Tibial artery (tissue), 4 donors: ENCODE measurements around the gene CHRNA9.

Source experiments
- DNase-seq, 2 donors: peaks; one replicate each; pipeline ENCODE4 v3.0.0-alpha.2; 2019
- H3K27ac ChIP-seq, 2 donors: fragments of 200-600 bp; sonication (generic) in 1 of 2; 1 replicate in 1 of 2; 2 replicates in 1 of 2; pipeline ENCODE4 v1.5.1; 2018 to 2019; ENCODE audit warnings: mild to moderate bottlenecking in 1 of 2
- H3K27me3 ChIP-seq, 2 donors: fragments of 200-600 bp; sonication (generic) in 1 of 2; one replicate each; pipeline versions ENCODE4 v1.5.1 to v1.6.0; 2016 to 2019
- H3K36me3 ChIP-seq, 3 donors: fragments of 200-600 bp; sonication (generic) in 2 of 3; one replicate each; pipeline ENCODE4 v1.5.1; 2016 to 2019; ENCODE audit warnings: mild to moderate bottlenecking in 2 of 3
- H3K4me1 ChIP-seq, 4 donors: fragments of 200-600 bp; sonication (generic) in 2 of 4; 1 replicate in 3 of 4; 2 replicates in 1 of 4; pipeline ENCODE4 v1.5.1; 2016 to 2019
- H3K4me3 ChIP-seq, 2 donors: fragments of 200-600 bp; sonication (generic) in 1 of 2; 1 replicate in 1 of 2; 2 replicates in 1 of 2; pipeline ENCODE4 v1.5.1; 2018 to 2019; ENCODE audit warnings: mild to moderate bottlenecking in 2 of 2
- H3K9me3 ChIP-seq, 3 donors: fragments of 200-600 bp; sonication (generic) in 1 of 3; one replicate each; pipeline ENCODE4 v1.5.1; 2016 to 2019
- CTCF ChIP-seq, 2 experiments: fragments of 200-600 bp in 1 of 2; fragments of 450-650 bp in 1 of 2; IDR thresholded peaks; one replicate each; pipeline ENCODE4 v1.5.1; 2017 to 2019; ENCODE audit warnings: antibody characterized with exemption in 2 of 2, mild to moderate bottlenecking in 1 of 2, moderate library complexity in 1 of 2
- intact Hi-C: fragments of 100-400 bp; cut with DNase I; formaldehyde crosslinking; loops from one replicate; pipeline ENCODE4 v1.15.0; 2023; ENCODE audit warnings: low total_unique reads

The CHRNA9 gene

GRCh38 chr4:40333921-40334352 is 1.2 kb upstream of the CHRNA9 start:
- no peak for TF ChIP-seq CTCF (IDR thresholded peaks at IDR 0.05)
- H3K4me3 ChIP-seq: no peak overlapping the region
- no peak for DNase-seq
- peaks cover 0 to 7% of the 10 kb centered on the region in 2 donors for H3K27me3 ChIP-seq
- H3K4me1 ChIP-seq: no peaks in the 10 kb centered on the region
- no peaks in the 10 kb centered on the region for H3K9me3 ChIP-seq
- H3K27ac ChIP-seq: no peak overlapping the region
- H3K36me3 ChIP-seq: no peaks in the 10 kb centered on the region
- intact Hi-C loops: no loop called here

- no peaks in the 10 kb centered on the region for H3K9me3 ChIP-seq
- no peak overlapping the region for H3K4me3 ChIP-seq
- no peaks in the 10 kb centered on the region for H3K36me3 ChIP-seq
- intact Hi-C loops: no loop called here
- no peak overlapping the region for H3K27ac ChIP-seq
- H3K27me3 ChIP-seq: peaks cover 0 to 4% of the 10 kb centered on the region in 2 donors
- DNase-seq: no peak
- no peak for TF ChIP-seq CTCF (IDR thresholded peaks at IDR 0.05)
- no peaks in the 10 kb centered on the region for H3K4me1 ChIP-seq
These were observed 377 bp downstream of the CHRNA9 start for GRCh38 chr4:40335525-40335894.

- Histone ChIP-seq H3K4me1 (no peaks in the 10 kb centered on the region), H3K27ac (no peak overlapping the region), H3K27me3 (peaks cover 0 to 4% of the 10 kb centered on the region in 2 donors), H3K36me3 (no peaks in the 10 kb centered on the region), H3K9me3 (no peaks in the 10 kb centered on the region), H3K4me3 (no peak overlapping the region)
- TF ChIP-seq CTCF (IDR thresholded peaks at IDR 0.05): no peak
- DNase-seq: no peak
- intact Hi-C loops: no loop called here
These were observed 1.9 kb downstream of the CHRNA9 start for GRCh38 chr4:40337051-40337450.

- intact Hi-C loops: no loop called here
- Histone ChIP-seq H3K36me3 (no peaks in the 10 kb centered on the region), H3K9me3 (no peaks in the 10 kb centered on the region), H3K27ac (no peak overlapping the region), H3K27me3 (peaks cover 0 to 4% of the 10 kb centered on the region in 2 donors), H3K4me3 (no peak overlapping the region), H3K4me1 (no peaks in the 10 kb centered on the region)
- no peak for DNase-seq
- TF ChIP-seq CTCF (IDR thresholded peaks at IDR 0.05): no peak
These were observed 2.4 kb downstream of the CHRNA9 start for GRCh38 chr4:40337523-40337922.

- Histone ChIP-seq H3K27me3 (no peaks in the 10 kb centered on the region), H3K36me3 (no peaks in the 10 kb centered on the region), H3K4me3 (no peak overlapping the region), H3K4me1 (no peaks in the 10 kb centered on the region), H3K9me3 (no peaks in the 10 kb centered on the region), H3K27ac (no peak overlapping the region)
- no peak for TF ChIP-seq CTCF (IDR thresholded peaks at IDR 0.05)
- DNase-seq: no peak
- intact Hi-C loops: no loop called here
These were observed 4.9 kb downstream of the CHRNA9 start for GRCh38 chr4:40340030-40340429.

- Histone ChIP-seq H3K9me3 (no peaks in the 10 kb centered on the region), H3K4me1 (no peaks in the 10 kb centered on the region), H3K4me3 (no peak overlapping the region), H3K27me3 (peaks cover 0 to 4% of the 10 kb centered on the region in 2 donors), H3K27ac (no peak overlapping the region), H3K36me3 (no peaks in the 10 kb centered on the region)
- intact Hi-C loops: no loop called here
- DNase-seq: no peak
- TF ChIP-seq CTCF (IDR thresholded peaks at IDR 0.05): no peak
These were observed 12.3 kb downstream of the CHRNA9 start for GRCh38 chr4:40347472-40347871.
